GM12878 (cell line): ENCODE results near the gene SLIT1. TPM values are rescaled to one million over a fixed set of nuclear protein-coding genes. Genes with fewer than 3 reads are reported as not detected.
A peak's percentile ranks its signal among the peaks of the same experiment; 100 is the strongest.

Source experiments
- ATF2 ChIP-seq: IDR thresholded peaks from 2 replicates; pipeline ENCODE4 v1.6.1; 2012; ENCODE audit warnings: low read length, inconsistent platforms
- CHD2 ChIP-seq: IDR thresholded peaks from 2 replicates; pipeline ENCODE4 v1.6.1; 2011; ENCODE audit warnings: low read depth, low read length, improper control_type of control experiment, borderline replicate concordance
- CREB1 ChIP-seq: IDR thresholded peaks from 2 replicates; pipeline ENCODE4 v1.6.1; 2012; ENCODE audit warnings: low read depth, mild to moderate bottlenecking, inconsistent platforms
- ETV6 ChIP-seq, 2 experiments: fragments of 450-650 bp in 1 of 2; IDR thresholded peaks in 1 of 2; conservative IDR thresholded peaks in 1 of 2; 2 replicates each; pipeline ENCODE4 v1.6.1; 2014; ENCODE audit warnings: antibody characterized with exemption in 1 of 2, borderline replicate concordance in 1 of 2, low read depth in 1 of 2, mild to moderate bottlenecking in 1 of 2, moderate library complexity in 1 of 2
- EZH2 ChIP-seq: IDR thresholded peaks from 2 replicates; pipeline ENCODE4 v1.6.1; 2012; ENCODE audit warnings: low read depth, mild to moderate bottlenecking, control low read depth, inconsistent platforms, low read length, borderline replicate concordance; ENCODE audit not compliant: control insufficient read depth
- GATAD2B ChIP-seq: fragments of 450-650 bp; conservative IDR thresholded peaks from 2 replicates; pipeline ENCODE4 v1.6.1; 2017; ENCODE audit warnings: low read depth, mild to moderate bottlenecking, moderate library complexity
- HCFC1 ChIP-seq: fragments of 150-350 bp; IDR thresholded peaks from 2 replicates; pipeline ENCODE4 v1.6.1; 2014; ENCODE audit warnings: low read length
- HDAC6 ChIP-seq: fragments of 200-600 bp; sonication (generic); IDR thresholded peaks from one replicate; pipeline ENCODE4 v1.8.0; 2017; ENCODE audit warnings: antibody characterized with exemption; ENCODE audit not compliant: unreplicated experiment
- HSF1 ChIP-seq: fragments of 150-350 bp; IDR thresholded peaks from 2 replicates; pipeline ENCODE4 v1.6.1; 2014; ENCODE audit warnings: mild to moderate bottlenecking, low read depth, low read length
- KLF5 ChIP-seq: fragments of 450-650 bp; IDR thresholded peaks from 2 replicates; pipeline ENCODE4 v1.6.1; 2014; ENCODE audit warnings: mild to moderate bottlenecking; ENCODE audit not compliant: partially characterized antibody
- MEF2B ChIP-seq: fragments of 450-650 bp; IDR thresholded peaks from 2 replicates; pipeline ENCODE4 v1.6.1; 2018; ENCODE audit warnings: mild to moderate bottlenecking, moderate library complexity; ENCODE audit not compliant: partially characterized antibody, poor library complexity, severe bottlenecking
- MTA2 ChIP-seq: fragments of 450-650 bp; IDR thresholded peaks from 2 replicates; pipeline ENCODE4 v1.6.1; 2016; ENCODE audit warnings: low read depth, mild to moderate bottlenecking, moderate library complexity
- MYB ChIP-seq: fragments of 150-350 bp; IDR thresholded peaks from 2 replicates; pipeline ENCODE4 v1.6.1; 2014; ENCODE audit warnings: mild to moderate bottlenecking, low read depth, low read length, borderline replicate concordance
- NR2F1 ChIP-seq: fragments of 450-650 bp; conservative IDR thresholded peaks from 2 replicates; pipeline ENCODE4 v1.6.1; 2017; ENCODE audit warnings: mild to moderate bottlenecking
- NRF1 ChIP-seq: conservative IDR thresholded peaks from 2 replicates; pipeline ENCODE4 v1.6.1; 2011; ENCODE audit warnings: mild to moderate bottlenecking, low read depth, low read length, improper control_type of control experiment
- POU2F2 ChIP-seq: IDR thresholded peaks from 3 replicates; pipeline ENCODE4 v1.6.1; 2011; ENCODE audit warnings: low read depth, mild to moderate bottlenecking, low read length, borderline replicate concordance
- RB1 ChIP-seq: fragments of 450-650 bp; formaldehyde crosslinking; IDR thresholded peaks from 2 replicates; pipeline ENCODE4 v1.6.1; 2017; ENCODE audit warnings: mild to moderate bottlenecking, borderline replicate concordance
- RUNX3 ChIP-seq: IDR thresholded peaks from 2 replicates; pipeline ENCODE4 v1.6.1; 2012; ENCODE audit warnings: low read length, inconsistent platforms
- SMC3 ChIP-seq: IDR thresholded peaks from 2 replicates; pipeline ENCODE4 v1.6.1; 2011; ENCODE audit warnings: low read length, improper control_type of control experiment, borderline replicate concordance
- SREBF1 ChIP-seq: IDR thresholded peaks from 2 replicates; pipeline ENCODE4 v1.6.1; 2012; ENCODE audit warnings: mild to moderate bottlenecking, low read length
- TCF7 ChIP-seq: IDR thresholded peaks from 2 replicates; pipeline ENCODE4 v1.6.1; 2014; ENCODE audit warnings: antibody characterized with exemption, borderline replicate concordance
- ZBED1 ChIP-seq: IDR thresholded peaks from 2 replicates; pipeline ENCODE4 v1.6.1; 2016; ENCODE audit warnings: borderline replicate concordance
- ZNF24 ChIP-seq: fragments of 450-650 bp; IDR thresholded peaks from 2 replicates; pipeline ENCODE4 v1.6.1; 2017; ENCODE audit warnings: antibody characterized with exemption, mild to moderate bottlenecking
- polyA plus RNA-seq, 11 experiments: library from polyadenylated mRNA; depleted of rRNA in 4 of 11; unstranded in 6 of 11; stranded (reverse) in 5 of 11; fragments of >200 nt; fragmentation: Nextera tagmentation in 4 of 11; fragmentation: Illumina TruSeq in 1 of 11; extraction: Ambion mirVana in 4 of 11; extraction: Trizol in 1 of 11; gene quantifications; 1 replicate in 1 of 11; 2 replicates in 10 of 11; pipeline versions ENCODE4 v1.2.1 to v1.2.3, GENCODE V29; 2011 to 2016; ENCODE audit warnings: inconsistent platforms in 2 of 11, missing spikeins in 2 of 11, low read depth in 1 of 11
- total RNA-seq, 4 experiments: library from RNA; depleted of rRNA in 3 of 4; stranded (reverse); fragments of >200 nt in 3 of 4; fragmentation: Illumina TruSeq in 1 of 4; extraction: Trizol in 1 of 4; gene quantifications; 2 replicates each; pipeline versions ENCODE4 v1.2.1 to v1.2.3, GENCODE V29; 2013 to 2021
- TF ChIP-seq, protein P1 (sequence below): IDR thresholded peaks from 2 replicates; pipeline ENCODE4 v1.6.1; 2011; ENCODE audit warnings: borderline replicate concordance, low read depth, mild to moderate bottlenecking, moderate library complexity, low read length; ENCODE audit not compliant: insufficient read depth, poor library complexity, severe bottlenecking

SLIT1 gene
- total and polyA plus RNA-seq, 10 of the 15 experiments (the other 5 are each of a cell fraction or from before 2014, with no cell fraction given): 0.04 to 0.19 (median 0.06) TPM; not detected in 4

DNA sequence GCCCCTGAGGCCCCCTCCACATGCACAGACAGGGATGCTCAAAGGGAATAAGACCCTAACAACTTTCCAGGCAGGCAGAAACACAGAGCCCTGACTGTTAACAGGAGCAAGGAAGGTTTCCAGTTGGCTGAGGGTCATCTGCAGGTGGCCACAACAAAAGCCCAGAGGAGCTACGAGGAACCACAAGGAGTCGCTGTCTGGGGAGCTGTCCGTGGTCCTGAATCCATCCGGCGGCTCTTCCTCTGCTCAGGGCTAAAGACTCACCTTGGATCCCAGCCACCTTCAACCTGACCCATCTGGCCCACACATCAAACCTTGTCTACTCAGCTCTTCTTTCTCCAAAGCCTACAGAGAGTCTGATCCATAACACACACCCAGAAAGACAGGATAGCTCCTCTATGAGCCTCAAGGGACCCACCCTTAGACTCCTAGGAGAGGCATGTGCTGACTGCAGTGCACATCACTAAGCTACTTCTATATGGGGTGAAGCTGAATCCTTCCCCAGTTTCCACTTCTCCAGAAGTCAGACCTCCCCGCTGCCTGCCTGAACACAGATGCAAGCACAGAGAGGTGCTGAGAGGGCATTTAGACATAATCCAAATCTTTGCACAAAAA lies 104.0 kb downstream of the SLIT1 start (continued):
- TF ChIP-seq ETV6 (conservative IDR thresholded peaks at IDR 0.05 in 1 of 2, IDR thresholded peaks at IDR 0.05 in 1 of 2; ENCODE audit: borderline replicate concordance in 1 of 2, low read depth in 1 of 2) (no peak), TCF7 (peak; percentile 24; the same call in 1 of the 2 replicates), HDAC6 (no peak), ZNF24 (no peak), NRF1 (no peak), RB1 (no peak; the same call in 1 of the 2 replicates), HSF1 (no peak), SREBF1 (no peak), ATF2 (no peak), NR2F1 (no peak), POU2F2 (0 out of 3 replicates have a peak, but pooled peaks have one; percentile 12), ZBED1 (no peak), MEF2B (no peak), MTA2 (no peak), CREB1 (no peak), GATAD2B (no peak), MYB (no peak), CHD2 (no peak), RUNX3 (peak; percentile 68), HCFC1 (0 out of 2 replicates have a peak, but pooled peaks have one; percentile 33), EZH2 (no peak), KLF5 (no peak), SMC3 (peak; percentile 96)
- TF ChIP-seq, protein P1, sequence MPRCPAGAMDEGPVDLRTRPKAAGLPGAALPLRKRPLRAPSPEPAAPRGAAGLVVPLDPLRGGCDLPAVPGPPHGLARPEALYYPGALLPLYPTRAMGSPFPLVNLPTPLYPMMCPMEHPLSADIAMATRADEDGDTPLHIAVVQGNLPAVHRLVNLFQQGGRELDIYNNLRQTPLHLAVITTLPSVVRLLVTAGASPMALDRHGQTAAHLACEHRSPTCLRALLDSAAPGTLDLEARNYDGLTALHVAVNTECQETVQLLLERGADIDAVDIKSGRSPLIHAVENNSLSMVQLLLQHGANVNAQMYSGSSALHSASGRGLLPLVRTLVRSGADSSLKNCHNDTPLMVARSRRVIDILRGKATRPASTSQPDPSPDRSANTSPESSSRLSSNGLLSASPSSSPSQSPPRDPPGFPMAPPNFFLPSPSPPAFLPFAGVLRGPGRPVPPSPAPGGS: no peak
